ENCODE measurements around the gene CTDP1. TPM values are rescaled to one million over a fixed set of nuclear protein-coding genes. Genes with fewer than 3 reads are reported as not detected.

The CTDP1 gene
- polyA plus RNA-seq, 1 donor (not counting 4 experiments of a cell fraction or from before 2014, with no cell fraction given): 9.2 TPM

GRCh38 chr18:79774111-79774510, 94.5 kb downstream of the CTDP1 start:
- dilution Hi-C loops (cut with MboI; ENCODE audit: extremely low pct_ligation_motif_present, low sequenced_read_pairs): no loop called here
- no peak for FAIRE-seq

DNA sequence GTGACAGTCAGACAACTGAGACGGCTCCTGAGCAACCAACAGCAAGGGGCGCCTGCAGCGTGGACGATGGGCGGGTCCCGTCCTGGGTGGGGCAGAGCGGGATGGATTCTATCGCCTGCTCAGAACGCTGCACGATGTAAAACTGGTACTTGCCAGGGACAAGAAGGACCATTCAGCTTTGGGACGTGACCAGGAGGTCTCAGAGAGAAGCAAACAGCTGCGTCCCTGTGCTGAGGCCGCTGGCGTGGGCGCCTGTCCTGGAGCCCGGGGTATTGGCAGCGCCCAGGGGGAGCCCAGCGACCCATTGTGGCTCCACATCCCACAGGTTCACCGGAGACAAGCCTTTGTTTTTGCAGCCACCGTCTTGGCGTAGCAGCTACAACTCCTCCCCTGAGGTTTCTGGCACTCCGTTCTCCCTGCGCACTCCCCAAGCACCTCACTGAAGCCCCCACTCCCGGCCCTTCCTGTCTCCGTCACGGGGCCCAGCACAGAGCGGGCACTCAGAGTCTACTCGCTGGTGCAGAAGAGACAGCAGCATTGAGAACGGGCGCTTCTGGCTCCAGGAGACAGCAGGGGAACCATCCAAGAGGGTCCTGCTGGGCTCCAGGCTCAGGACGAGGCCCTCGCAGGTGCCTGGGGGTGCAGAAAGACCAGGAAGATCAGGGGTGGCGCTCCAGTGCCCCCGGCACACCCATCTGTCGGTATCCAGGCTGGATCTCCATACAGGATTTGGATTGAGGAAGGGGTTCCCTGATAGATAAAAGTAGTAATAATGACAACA, 96.0 kb downstream of the CTDP1 start:
- Histone ChIP-seq H4K20me1 (ENCODE audit: control insufficient read depth, extremely low read depth, insufficient read depth, low read length) (no peaks in the 10 kb centered on the region), H3K9me3 (ENCODE audit: control insufficient read depth, low read depth, low read length) (no peaks in the 10 kb centered on the region), H3K27ac (ENCODE audit: control insufficient read depth, insufficient read depth, low read length) (no peak overlapping the region), H3K4me2 (ENCODE audit: control insufficient read depth, extremely low read depth, insufficient read depth, low read depth, low read length) (no peak overlapping the region), H3K36me3 (ENCODE audit: control insufficient read depth in 2 of 2, extremely low read depth in 1 of 2, insufficient read depth in 2 of 2, low read length in 2 of 2) (no peaks in the 10 kb centered on the region), H3K79me2 (ENCODE audit: control insufficient read depth, insufficient read depth, low read length) (no peaks in the 10 kb centered on the region), H2AFZ (ENCODE audit: control insufficient read depth, low read length) (no peak overlapping the region), H3K9ac (ENCODE audit: control insufficient read depth, extremely low read depth, insufficient read depth, low read length) (no peak overlapping the region), H3K4me1 (ENCODE audit: control insufficient read depth, extremely low read depth, insufficient read depth, low read length) (no peaks in the 10 kb centered on the region), H3K27me3 (ENCODE audit: control insufficient read depth, extremely low read depth, insufficient read depth, low read length) (peaks cover 20% of the 10 kb centered on the region), H3K9me1 (ENCODE audit: control insufficient read depth, extremely low read depth, insufficient read depth, low read length) (no peaks in the 10 kb centered on the region), H3K4me3 (ENCODE audit: control insufficient read depth in 2 of 3, extremely low read depth in 1 of 3, insufficient read depth in 2 of 3, low read depth in 1 of 3, low read length in 3 of 3) (no peak overlapping the region)
- TF ChIP-seq, protein P1, sequence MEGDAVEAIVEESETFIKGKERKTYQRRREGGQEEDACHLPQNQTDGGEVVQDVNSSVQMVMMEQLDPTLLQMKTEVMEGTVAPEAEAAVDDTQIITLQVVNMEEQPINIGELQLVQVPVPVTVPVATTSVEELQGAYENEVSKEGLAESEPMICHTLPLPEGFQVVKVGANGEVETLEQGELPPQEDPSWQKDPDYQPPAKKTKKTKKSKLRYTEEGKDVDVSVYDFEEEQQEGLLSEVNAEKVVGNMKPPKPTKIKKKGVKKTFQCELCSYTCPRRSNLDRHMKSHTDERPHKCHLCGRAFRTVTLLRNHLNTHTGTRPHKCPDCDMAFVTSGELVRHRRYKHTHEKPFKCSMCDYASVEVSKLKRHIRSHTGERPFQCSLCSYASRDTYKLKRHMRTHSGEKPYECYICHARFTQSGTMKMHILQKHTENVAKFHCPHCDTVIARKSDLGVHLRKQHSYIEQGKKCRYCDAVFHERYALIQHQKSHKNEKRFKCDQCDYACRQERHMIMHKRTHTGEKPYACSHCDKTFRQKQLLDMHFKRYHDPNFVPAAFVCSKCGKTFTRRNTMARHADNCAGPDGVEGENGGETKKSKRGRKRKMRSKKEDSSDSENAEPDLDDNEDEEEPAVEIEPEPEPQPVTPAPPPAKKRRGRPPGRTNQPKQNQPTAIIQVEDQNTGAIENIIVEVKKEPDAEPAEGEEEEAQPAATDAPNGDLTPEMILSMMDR (optimal IDR thresholded peaks at IDR 0.05 in 1 of 3, IDR thresholded peaks at IDR 0.05 in 1 of 3, conservative IDR thresholded peaks at IDR 0.05 in 1 of 3; ENCODE audit: extremely low read depth in 1 of 3, insufficient read depth in 2 of 3, low read length in 3 of 3): no peak
- no peak for TF ChIP-seq EZH2 (IDR thresholded peaks at IDR 0.05; ENCODE audit: low read length)
- FAIRE-seq (no peak), DNase-seq (ENCODE audit: low read depth, low spot score) (no peak)
- dilution Hi-C loops (cut with MboI; ENCODE audit: extremely low pct_ligation_motif_present, low sequenced_read_pairs): no loop called here

More at GRCh38 chr18:79774111-79774510, 94.5 kb downstream of the CTDP1 start:
- H3K4me3 ChIP-seq (ENCODE audit: control insufficient read depth in 2 of 3, extremely low read depth in 1 of 3, insufficient read depth in 2 of 3, low read depth in 1 of 3, low read length in 3 of 3): no peak overlapping the region
- no peaks in the 10 kb centered on the region for H3K36me3 ChIP-seq (ENCODE audit: control insufficient read depth in 2 of 2, extremely low read depth in 1 of 2, insufficient read depth in 2 of 2, low read length in 2 of 2)
- no peaks in the 10 kb centered on the region for H3K4me1 ChIP-seq (ENCODE audit: control insufficient read depth, extremely low read depth, insufficient read depth, low read length)
- H2AFZ ChIP-seq (ENCODE audit: control insufficient read depth, low read length): no peak overlapping the region
- H3K27ac ChIP-seq (ENCODE audit: control insufficient read depth, insufficient read depth, low read length): no peak overlapping the region
- no peaks in the 10 kb centered on the region for H4K20me1 ChIP-seq (ENCODE audit: control insufficient read depth, extremely low read depth, insufficient read depth, low read length)
- TF ChIP-seq, protein P1 (optimal IDR thresholded peaks at IDR 0.05 in 1 of 3, IDR thresholded peaks at IDR 0.05 in 1 of 3, conservative IDR thresholded peaks at IDR 0.05 in 1 of 3; ENCODE audit: extremely low read depth in 1 of 3, insufficient read depth in 2 of 3, low read length in 3 of 3): no peak
- no peak for TF ChIP-seq EZH2 (IDR thresholded peaks at IDR 0.05; ENCODE audit: low read length)
- H3K9ac ChIP-seq (ENCODE audit: control insufficient read depth, extremely low read depth, insufficient read depth, low read length): no peak overlapping the region
- no peaks in the 10 kb centered on the region for H3K9me3 ChIP-seq (ENCODE audit: control insufficient read depth, low read depth, low read length)
- no peaks in the 10 kb centered on the region for H3K79me2 ChIP-seq (ENCODE audit: control insufficient read depth, insufficient read depth, low read length)
- DNase-seq (ENCODE audit: low read depth, low spot score): no peak
- H3K27me3 ChIP-seq (ENCODE audit: control insufficient read depth, extremely low read depth, insufficient read depth, low read length): peaks cover 18% of the 10 kb centered on the region
- no peaks in the 10 kb centered on the region for H3K9me1 ChIP-seq (ENCODE audit: control insufficient read depth, extremely low read depth, insufficient read depth, low read length)
- H3K4me2 ChIP-seq (ENCODE audit: control insufficient read depth, extremely low read depth, insufficient read depth, low read depth, low read length): no peak overlapping the region

All from keratinocyte (primary cell).